SK-N-SH (cell line): ENCODE results near the gene GREM2. TPM values are rescaled to one million over a fixed set of nuclear protein-coding genes. Genes with fewer than 3 reads are reported as not detected.

ENCODE experiments used
- CTCF ChIA-PET: fragments of 300-600, 350-600 bp; formaldehyde crosslinking; extraction: SDS; loops from one replicate; lab custom pipeline; 2021; lab: Yijun Ruan, JAX
- POLR2A ChIA-PET: fragments of 350-600 bp; sonication (Branson Sonifier 250); formaldehyde crosslinking; extraction: SDS; loops from one replicate; lab custom pipeline; 2020; ENCODE audit warnings: antibody characterized with exemption, inconsistent platforms; lab: Yijun Ruan, JAX
- DNase-seq: peaks from one replicate; pipeline ENCODE4 v3.0.0; 2012
- H2AFZ ChIP-seq: fragments of 200-600 bp; sonication (generic); 2 replicates; pipeline ENCODE4 v1.8.1; 2016; ENCODE audit warnings: antibody characterized with exemption, mild to moderate bottlenecking, low read depth
- H3F3A ChIP-seq: fragments of 200-600 bp; sonication (generic); replicated peaks from 2 replicates; pipeline ENCODE3; 2016; ENCODE audit warnings: antibody characterized with exemption, mild to moderate bottlenecking; ENCODE audit not compliant: insufficient read depth
- H3K27ac ChIP-seq, 2 experiments: fragments of 200-500 bp in 1 of 2; fragments of 200-600 bp in 1 of 2; sonication (Bioruptor generic) in 1 of 2; sonication (generic), shearing (Covaris generic) in 1 of 2; 2 replicates each; pipeline versions ENCODE4 v1.5.1 to v1.6.1; 2014 to 2016; ENCODE audit warnings: low read depth in 2 of 2, inconsistent platforms in 1 of 2, low read length in 1 of 2, mild to moderate bottlenecking in 1 of 2, mixed read lengths in 1 of 2
- H3K27me3 ChIP-seq: fragments of 200-600 bp; sonication (generic), shearing (Covaris generic); 2 replicates; pipeline ENCODE4 v1.6.1; 2016; ENCODE audit warnings: mixed run types; ENCODE audit not compliant: insufficient read depth
- H3K36me3 ChIP-seq, 2 experiments: fragments of 200-500 bp in 1 of 2; fragments of 200-600 bp in 1 of 2; sonication (Bioruptor generic) in 1 of 2; sonication (generic) in 1 of 2; replicated peaks in 1 of 2; 2 replicates each; pipeline versions ENCODE3 to v1.5.1; 2014 to 2016; ENCODE audit warnings: low read length in 1 of 2, mild to moderate bottlenecking in 1 of 2; ENCODE audit not compliant: insufficient read depth in 2 of 2, control insufficient read depth in 1 of 2
- H3K4me1 ChIP-seq, 2 experiments: fragments of 200-500 bp in 1 of 2; fragments of 200-600 bp in 1 of 2; sonication (Bioruptor generic) in 1 of 2; sonication (generic), shearing (Covaris generic) in 1 of 2; 2 replicates each; pipeline versions ENCODE4 v1.5.1 to v1.6.1; 2014 to 2016; ENCODE audit warnings: low read depth in 1 of 2, low read length in 1 of 2, mixed run types in 1 of 2; ENCODE audit not compliant: insufficient read depth in 2 of 2, control insufficient read depth in 1 of 2
- H3K4me2 ChIP-seq: fragments of 200-600 bp; sonication (generic), shearing (Covaris generic); 2 replicates; pipeline ENCODE4 v1.6.1; 2017; ENCODE audit warnings: mixed run types
- H3K4me3 ChIP-seq, 2 experiments: fragments of 200-500 bp in 1 of 2; fragments of 200-600 bp in 1 of 2; sonication (Bioruptor generic) in 1 of 2; sonication (generic), shearing (Covaris generic) in 1 of 2; 2 replicates each; pipeline versions ENCODE4 v1.5.1 to v1.8.1; 2014 to 2016; ENCODE audit warnings: low read depth in 2 of 2, inconsistent platforms in 1 of 2, low read length in 1 of 2, mild to moderate bottlenecking in 1 of 2, mixed read lengths in 1 of 2, moderate library complexity in 1 of 2
- H3K79me2 ChIP-seq: fragments of 200-600 bp; sonication (generic); 2 replicates; pipeline ENCODE4 v1.8.1; 2017; ENCODE audit warnings: mild to moderate bottlenecking; ENCODE audit not compliant: insufficient read depth
- H3K9ac ChIP-seq: fragments of 200-600 bp; sonication (generic); 2 replicates; pipeline ENCODE4 v1.6.1; 2017; ENCODE audit warnings: mixed run types
- H3K9me2 ChIP-seq: fragments of 200-600 bp; sonication (generic); 2 replicates; pipeline ENCODE4 v1.6.1; 2017; ENCODE audit warnings: mixed run types
- H3K9me3 ChIP-seq: fragments of 200-600 bp; sonication (generic); 2 replicates; pipeline ENCODE4 v1.6.1; 2017; ENCODE audit warnings: mixed run types, mild to moderate bottlenecking, moderate library complexity
- H4K20me1 ChIP-seq: fragments of 200-600 bp; sonication (generic); 2 replicates; pipeline ENCODE4 v1.6.1; 2017; ENCODE audit warnings: mild to moderate bottlenecking, mixed run types; ENCODE audit not compliant: insufficient read depth
- CHD2 ChIP-seq: fragments of 150-350 bp; IDR thresholded peaks from 2 replicates; pipeline ENCODE4 v1.6.1; 2018; ENCODE audit warnings: low read length; ENCODE audit not compliant: partially characterized antibody
- CTCF ChIP-seq: fragments of 200-600 bp; sonication (generic); IDR thresholded peaks from 2 replicates; pipeline ENCODE4 v1.6.1; 2017; ENCODE audit warnings: antibody characterized with exemption, mild to moderate bottlenecking, moderate library complexity
- FOXM1 ChIP-seq: IDR thresholded peaks from 2 replicates; pipeline ENCODE4 v1.4.0; 2012; ENCODE audit warnings: low read depth, mild to moderate bottlenecking
- IRF3 ChIP-seq: fragments of 150-350 bp; IDR thresholded peaks from 2 replicates; pipeline ENCODE4 v1.6.1; 2016; ENCODE audit warnings: mild to moderate bottlenecking, low read depth, low read length
- MEF2A ChIP-seq: IDR thresholded peaks from 2 replicates; pipeline ENCODE4 v1.4.0; 2012; ENCODE audit warnings: low read depth, borderline replicate concordance
- NFIC ChIP-seq: IDR thresholded peaks from 2 replicates; pipeline ENCODE4 v1.4.0; 2012; ENCODE audit warnings: borderline replicate concordance
- RAD21 ChIP-seq: IDR thresholded peaks from 2 replicates; pipeline ENCODE4 v1.6.1; 2012; ENCODE audit warnings: mild to moderate bottlenecking, low read length
- SMC3 ChIP-seq: IDR thresholded peaks from 2 replicates; pipeline ENCODE4 v1.6.1; 2012; ENCODE audit warnings: low read depth, low read length, improper control_type of control experiment
- TAF1 ChIP-seq: IDR thresholded peaks from 2 replicates; pipeline ENCODE4 v1.6.1; 2012; ENCODE audit warnings: low read depth, mild to moderate bottlenecking, low read length, moderate library complexity, borderline replicate concordance
- WGBS: methylation state at CpG from one replicate; pipeline ENCODE4 v1.1.6; 2017; ENCODE audit warnings: low lambda C conversion rate; 5-methylcytosine and 5-hydroxymethylcytosine counted together
- polyA plus RNA-seq, 3 experiments: library from polyadenylated mRNA; depleted of rRNA; stranded (reverse); fragments of >200 nt; gene quantifications; 2 replicates each; pipeline ENCODE4 v1.2.3, GENCODE V29; 2012

GREM2 gene
- polyA plus RNA-seq, 1 of the 3 experiments (the other 2 are of a cell fraction) = 0.94 TPM

GRCh38 chr1:240455228-240455821, 156.6 kb downstream of the GREM2 start:
- Histone ChIP-seq H3K79me2 (no peaks in the 10 kb centered on the region; the same call in 1 of the 2 replicates), H3K9me3 (no peaks in the 10 kb centered on the region), H3K4me1 (peaks cover 0 to 8% of the 10 kb centered on the region in 2 experiments; a peak in 1 of 4 replicates), H3F3A (peaks cover 14% of the 10 kb centered on the region), H3K27ac (no peak overlapping the region), H3K9ac (no peak overlapping the region), H3K4me2 (no peak overlapping the region), H3K4me3 (no peak overlapping the region), H4K20me1 (no peaks in the 10 kb centered on the region), H2AFZ (no peak overlapping the region), H3K36me3 (peaks cover 0 to 18% of the 10 kb centered on the region in 2 experiments), H3K27me3 (no peaks in the 10 kb centered on the region), H3K9me2 (no peaks in the 10 kb centered on the region)
- TF ChIP-seq SMC3 = peak; percentile 69
- peak; percentile 57 for TF ChIP-seq RAD21
- no peak for TF ChIP-seq CHD2
- no peak for TF ChIP-seq NFIC
- peak; percentile 67 for TF ChIP-seq CTCF
- TF ChIP-seq MEF2A = no peak
- 70% methylated on average over 7 of the region's 7 CpGs for WGBS
- DNase-seq = peak; percentile 11
- ChIA-PET CTCF (interaction anchor here (0.6 to 2.0 kb wide), 13 partner anchors 9 to 239 kb away, joined by 3 to 14 read pairs (median 4); no protein-coding TSS in a partner anchor), POLR2A (no interaction called here)

GRCh38 chr1:240445369-240445768, 166.6 kb downstream of the GREM2 start:
- DNase-seq = no peak
- no peaks in the 10 kb centered on the region for H3K9me2 ChIP-seq
- no peaks in the 10 kb centered on the region for H3F3A ChIP-seq
- ChIA-PET CTCF (interaction anchor here (1.7 to 1.8 kb wide), 2 partner anchors 9 to 164 kb away, joined by 4 read pairs; no protein-coding TSS in a partner anchor), POLR2A (no interaction called here)
- no peaks in the 10 kb centered on the region for H3K79me2 ChIP-seq
- no peaks in the 10 kb centered on the region for H3K27me3 ChIP-seq
- no peak overlapping the region for H3K4me3 ChIP-seq
- no peak overlapping the region for H3K4me2 ChIP-seq
- 93% methylated on average over 3 of the region's 3 CpGs for WGBS
- no peak overlapping the region for H3K9ac ChIP-seq
- no peak overlapping the region for H2AFZ ChIP-seq
- H3K27ac ChIP-seq = no peak overlapping the region
- TF ChIP-seq RAD21 (no peak), IRF3 (no peak), FOXM1 (no peak), TAF1 (no peak)
- no peaks in the 10 kb centered on the region for H3K9me3 ChIP-seq
- no peaks in the 10 kb centered on the region for H3K4me1 ChIP-seq
- H3K36me3 ChIP-seq = peaks cover 30 to 50% of the 10 kb centered on the region in 2 experiments
- no peaks in the 10 kb centered on the region for H4K20me1 ChIP-seq
